Lower leg skin (tissue), 3 donors: ENCODE data around the gene FKBP7.

Experiments
- POLR2A ChIP-seq, 2 donors: fragments of 450-650 bp; IDR thresholded peaks; one replicate each; pipeline ENCODE4 v1.6.1; 2016 to 2017; ENCODE audit warnings: antibody characterized with exemption in 2 of 2, mild to moderate bottlenecking in 1 of 2, moderate library complexity in 1 of 2
- TF ChIP-seq, protein P1 (sequence below), 3 donors: fragments of 450-650 bp; IDR thresholded peaks; one replicate each; pipeline ENCODE4 v1.5.1; 2016; ENCODE audit warnings: antibody characterized with exemption in 3 of 3, mild to moderate bottlenecking in 3 of 3, moderate library complexity in 2 of 3

DNA sequence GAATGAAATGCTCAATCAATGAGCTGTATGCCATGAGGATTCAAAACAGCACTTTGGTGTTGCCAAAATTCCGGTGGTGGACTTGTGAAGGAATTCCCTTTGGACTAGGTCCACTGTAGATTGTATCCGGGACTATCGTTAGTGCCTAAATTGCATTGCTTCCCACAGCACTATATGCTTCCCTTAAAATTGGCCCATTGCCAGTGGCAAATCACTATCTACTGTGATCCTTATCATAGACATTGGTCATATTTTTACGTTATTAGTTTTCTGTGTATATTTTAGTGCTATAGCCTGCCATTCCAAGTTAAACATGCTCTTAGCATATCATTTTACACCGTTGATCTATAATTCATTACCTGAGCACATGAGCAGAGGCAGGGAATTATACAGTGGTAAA, 25.5 kb downstream of the FKBP7 start:
- TF ChIP-seq, protein P1, sequence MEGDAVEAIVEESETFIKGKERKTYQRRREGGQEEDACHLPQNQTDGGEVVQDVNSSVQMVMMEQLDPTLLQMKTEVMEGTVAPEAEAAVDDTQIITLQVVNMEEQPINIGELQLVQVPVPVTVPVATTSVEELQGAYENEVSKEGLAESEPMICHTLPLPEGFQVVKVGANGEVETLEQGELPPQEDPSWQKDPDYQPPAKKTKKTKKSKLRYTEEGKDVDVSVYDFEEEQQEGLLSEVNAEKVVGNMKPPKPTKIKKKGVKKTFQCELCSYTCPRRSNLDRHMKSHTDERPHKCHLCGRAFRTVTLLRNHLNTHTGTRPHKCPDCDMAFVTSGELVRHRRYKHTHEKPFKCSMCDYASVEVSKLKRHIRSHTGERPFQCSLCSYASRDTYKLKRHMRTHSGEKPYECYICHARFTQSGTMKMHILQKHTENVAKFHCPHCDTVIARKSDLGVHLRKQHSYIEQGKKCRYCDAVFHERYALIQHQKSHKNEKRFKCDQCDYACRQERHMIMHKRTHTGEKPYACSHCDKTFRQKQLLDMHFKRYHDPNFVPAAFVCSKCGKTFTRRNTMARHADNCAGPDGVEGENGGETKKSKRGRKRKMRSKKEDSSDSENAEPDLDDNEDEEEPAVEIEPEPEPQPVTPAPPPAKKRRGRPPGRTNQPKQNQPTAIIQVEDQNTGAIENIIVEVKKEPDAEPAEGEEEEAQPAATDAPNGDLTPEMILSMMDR (IDR thresholded peaks at IDR 0.05), result no peak
- no peak for TF ChIP-seq POLR2A (IDR thresholded peaks at IDR 0.05)
